Kidney (tissue), 14 donors: Measurements from ENCODE around the gene NSMCE4A. TPM values are rescaled to one million over a fixed set of nuclear protein-coding genes. Genes with fewer than 3 reads are reported as not detected.

Experiments used
- DNase-seq, 5 donors: peaks; one replicate each; pipeline ENCODE4 v3.0.0-alpha.2; 2013 to 2020
- FAIRE-seq: peaks from 2 replicates; lab custom pipeline; 2012; peaks lifted over from hg19 to GRCh38; lab: Jason Lieb, UNC
- H3K27ac ChIP-seq, 2 donors: one replicate each; pipeline ENCODE4 v1.7.0; 2013; ENCODE audit warnings: low read depth in 2 of 2, low read length in 2 of 2, inconsistent platforms in 1 of 2
- H3K27me3 ChIP-seq: one replicate; pipeline ENCODE4 v1.7.1; 2013; ENCODE audit warnings: low read length, inconsistent platforms; ENCODE audit not compliant: control insufficient read depth, insufficient read depth
- H3K36me3 ChIP-seq, 3 donors: one replicate each; pipeline versions ENCODE4 v1.7.0 to v1.7.1; 2013; ENCODE audit warnings: low read length in 3 of 3, control low read depth in 1 of 3, inconsistent platforms in 1 of 3; ENCODE audit not compliant: insufficient read depth in 3 of 3, control insufficient read depth in 2 of 3
- H3K4me1 ChIP-seq, 3 donors: one replicate each; pipeline versions ENCODE4 v1.7.0 to v1.7.1; 2013; ENCODE audit warnings: low read length in 3 of 3, inconsistent platforms in 1 of 3, low read depth in 1 of 3; ENCODE audit not compliant: control insufficient read depth in 2 of 3, insufficient read depth in 2 of 3
- H3K4me3 ChIP-seq, 3 donors: one replicate each; pipeline versions ENCODE4 v1.7.0 to v1.8.1; 2013; ENCODE audit warnings: low read length in 3 of 3, control low read depth in 1 of 3, inconsistent platforms in 1 of 3
- H3K9ac ChIP-seq, 3 donors: one replicate each; pipeline versions ENCODE4 v1.7.0 to v1.7.1; 2013; ENCODE audit warnings: low read length in 3 of 3, control low read depth in 1 of 3, inconsistent platforms in 1 of 3
- H3K9me3 ChIP-seq, 3 donors: one replicate each; pipeline versions ENCODE4 v1.7.0 to v1.7.1; 2013; ENCODE audit warnings: low read length in 3 of 3, control low read depth in 1 of 3, inconsistent platforms in 1 of 3; ENCODE audit not compliant: control insufficient read depth in 2 of 3, insufficient read depth in 1 of 3
- CTCF ChIP-seq: IDR thresholded peaks from 3 replicates; pipeline ENCODE4 v1.5.1; 2012; ENCODE audit warnings: mild to moderate bottlenecking, moderate library complexity, borderline replicate concordance; ENCODE audit not compliant: insufficient read depth; ENCODE audit errors: extremely low read depth
- intact Hi-C: fragments of 100-400 bp; cut with DNase I; formaldehyde crosslinking; loops from one replicate; pipeline ENCODE4 v1.11.1; 2022
- polyA plus RNA-seq: library from polyadenylated mRNA; stranded (reverse); fragments of 350-450 nt; fragmentation: Illumina TruSeq; extraction: RNeasy Lipid Tissue Mini Kit (QIAGEN cat#74804); gene quantifications from one replicate; pipeline ENCODE4 v1.2.3, GENCODE V29; 2014; ENCODE audit warnings: low read depth, low replicate concordance; ENCODE audit not compliant: insufficient read depth
- total RNA-seq: library from RNA; stranded (reverse); fragmentation: NEBNext Ultra II Directional; extraction: Animal tissue kit (Norgen Biotek cat#: 25700); gene quantifications from one replicate; pipeline ENCODE4 v1.2.1, GENCODE V29; 2021
- donor health status: control.
- donor health status: control.
- donor health status: control.
- donor health status: control.
- donor health status: control.
- donor health status: DM: yes; HTN: yes; CAD: no.
- donor health status: Normal renal cell carcinoma (clear cell type).

The NSMCE4A gene
- total and polyA plus RNA-seq, 2 donors from 2014 or later = 36.3 to 36.4 TPM

- Histone ChIP-seq H3K36me3 (no peaks in the 10 kb centered on the region), H3K4me3 (no peak overlapping the region), H3K27ac (no peak overlapping the region), H3K9me3 (peaks cover 0 to 8% (median 5%) of the 10 kb centered on the region in 3 donors), H3K4me1 (peaks cover 0 to 2% (median 0%) of the 10 kb centered on the region in 3 donors), H3K27me3 (no peaks in the 10 kb centered on the region), H3K9ac (no peak overlapping the region)
- intact Hi-C loops = no loop called here
- FAIRE-seq (no peak), DNase-seq (no peak)
- TF ChIP-seq CTCF = no peak
These were observed 8.8 kb upstream of the NSMCE4A start for GRCh38 chr10:121983852-121984251.

- no peaks in the 10 kb centered on the region for H3K27me3 ChIP-seq
- no peak overlapping the region for H3K4me3 ChIP-seq
- no peak overlapping the region for H3K27ac ChIP-seq
- FAIRE-seq = no peak
- H3K9me3 ChIP-seq = peaks cover 0 to 8% (median 5%) of the 10 kb centered on the region in 3 donors
- H3K36me3 ChIP-seq = no peaks in the 10 kb centered on the region
- no peaks in the 10 kb centered on the region for H3K4me1 ChIP-seq
- no peak for TF ChIP-seq CTCF
- no peak overlapping the region for H3K9ac ChIP-seq
- no peak for DNase-seq
- intact Hi-C loops = no loop called here
These were observed 6.3 kb upstream of the NSMCE4A start for GRCh38 chr10:121981346-121981745.

- no peaks in the 10 kb centered on the region for H3K9me3 ChIP-seq
- DNase-seq (peak in 1 of 5 donors; percentile 75), FAIRE-seq (no peak)
- no peak overlapping the region for H3K4me3 ChIP-seq
- no peak for TF ChIP-seq CTCF
- peaks cover 0 to 6% (median 0%) of the 10 kb centered on the region in 3 donors for H3K4me1 ChIP-seq
- no peaks in the 10 kb centered on the region for H3K27me3 ChIP-seq
- intact Hi-C loops = no loop called here
- no peaks in the 10 kb centered on the region for H3K36me3 ChIP-seq
- H3K9ac ChIP-seq = no peak overlapping the region
- no peak overlapping the region for H3K27ac ChIP-seq
These were observed 3.5 kb upstream of the NSMCE4A start for GRCh38 chr10:121978511-121978910.

DNA sequence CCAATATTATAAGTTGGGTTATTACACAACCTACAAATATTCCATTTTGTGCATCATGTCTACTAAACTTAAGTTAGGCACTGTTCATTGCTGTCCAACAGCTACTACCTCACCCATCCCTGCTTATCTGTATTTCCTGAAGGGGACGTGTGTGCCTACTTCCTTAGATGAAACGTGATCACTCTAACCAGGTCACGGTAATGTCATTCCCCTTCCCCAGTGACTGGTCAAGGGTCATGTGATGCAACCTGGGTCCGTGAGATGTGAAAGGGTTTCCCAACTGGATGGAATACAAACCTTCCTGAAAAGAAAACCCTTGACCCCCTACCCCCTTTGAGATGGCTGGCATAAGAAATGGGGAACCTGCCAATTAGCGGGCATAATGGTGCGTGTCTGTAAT lies 1.6 kb upstream of the NSMCE4A start:
- no peaks in the 10 kb centered on the region for H3K27me3 ChIP-seq
- DNase-seq = no peak
- no peak overlapping the region for H3K27ac ChIP-seq
- FAIRE-seq = no peak
- peaks cover 0 to 1% (median 0%) of the 10 kb centered on the region in 3 donors for H3K36me3 ChIP-seq
- no peak for TF ChIP-seq CTCF
- H3K4me3 ChIP-seq = no peak overlapping the region
- peaks cover 0 to 10% (median 0%) of the 10 kb centered on the region in 3 donors for H3K4me1 ChIP-seq
- H3K9me3 ChIP-seq = no peaks in the 10 kb centered on the region
- no peak overlapping the region for H3K9ac ChIP-seq
- intact Hi-C loops = no loop called here
